HEK293 (cell line): ENCODE measurements around the gene EEF1AKMT2.

Source experiments
- CTCF ChIP-seq: fragments of 450-650 bp; formaldehyde crosslinking; IDR thresholded peaks from 2 replicates; pipeline ENCODE4 v1.5.1; 2016; ENCODE audit warnings: missing biosample characterization, missing genetic modification characterization
- GLI4 ChIP-seq: fragments of 450-650 bp; formaldehyde crosslinking; IDR thresholded peaks from 2 replicates; pipeline ENCODE4 v1.5.1; 2016; ENCODE audit warnings: missing biosample characterization, missing genetic modification characterization
- HOXD13 ChIP-seq: sonication (generic); formaldehyde crosslinking; IDR thresholded peaks from 2 replicates; pipeline ENCODE4 v1.8.0; 2022; ENCODE audit warnings: missing genetic modification reagents, borderline replicate concordance
- KLF1 ChIP-seq: fragments of 450-650 bp; formaldehyde crosslinking; IDR thresholded peaks from 2 replicates; pipeline ENCODE4 v1.5.1; 2016; ENCODE audit warnings: missing biosample characterization, missing genetic modification characterization
- KLF9 ChIP-seq: fragments of 450-650 bp; formaldehyde crosslinking; IDR thresholded peaks from 2 replicates; pipeline ENCODE4 v1.5.1; 2016; ENCODE audit warnings: missing biosample characterization, missing genetic modification characterization, low read depth
- MYNN ChIP-seq: fragments of 450-650 bp; formaldehyde crosslinking; IDR thresholded peaks from 2 replicates; pipeline ENCODE4 v1.5.1; 2016; ENCODE audit warnings: missing biosample characterization, missing genetic modification characterization, borderline replicate concordance
- ZBTB1 ChIP-seq: fragments of 450-650 bp; formaldehyde crosslinking; IDR thresholded peaks from 2 replicates; pipeline ENCODE4 v1.5.1; 2016; ENCODE audit warnings: missing biosample characterization, missing genetic modification characterization
- ZBTB8A ChIP-seq: fragments of 450-650 bp; formaldehyde crosslinking; IDR thresholded peaks from 2 replicates; pipeline ENCODE4 v1.5.1; 2016; ENCODE audit warnings: missing biosample characterization, missing genetic modification characterization
- ZFP37 ChIP-seq: fragments of 450-650 bp; formaldehyde crosslinking; IDR thresholded peaks from 2 replicates; pipeline ENCODE4 v1.5.1; 2016; ENCODE audit warnings: missing biosample characterization, missing genetic modification characterization
- ZNF24 ChIP-seq: fragments of 450-650 bp; formaldehyde crosslinking; IDR thresholded peaks from 2 replicates; pipeline ENCODE4 v1.5.1; 2016; ENCODE audit warnings: missing biosample characterization, missing genetic modification characterization
- ZNF341 ChIP-seq: fragments of 450-650 bp; formaldehyde crosslinking; IDR thresholded peaks from 2 replicates; pipeline ENCODE4; 2016; ENCODE audit warnings: low read depth, missing biosample characterization, missing genetic modification characterization
- ZNF704 ChIP-seq: fragments of 450-650 bp; formaldehyde crosslinking; IDR thresholded peaks from 2 replicates; pipeline ENCODE4 v1.5.1; 2016; ENCODE audit warnings: missing biosample characterization, missing genetic modification characterization
- ZSCAN23 ChIP-seq: fragments of 450-650 bp; formaldehyde crosslinking; IDR thresholded peaks from 2 replicates; pipeline ENCODE4 v1.5.1; 2016; ENCODE audit warnings: missing biosample characterization, missing genetic modification characterization

GRCh38 chr10:124715439-124715838, 76.2 kb downstream of the EEF1AKMT2 start:
- TF ChIP-seq ZNF704 = no peak
- TF ChIP-seq KLF9 (tag by site-specific recombination) = no peak
- no peak for TF ChIP-seq ZBTB8A (tag by site-specific recombination)
- TF ChIP-seq ZSCAN23 (tag by site-specific recombination) = no peak
- no peak for TF ChIP-seq ZFP37 (tag by site-specific recombination)
- no peak for TF ChIP-seq MYNN (tag by site-specific recombination)
- no peak for TF ChIP-seq KLF1 (tag by site-specific recombination)
- TF ChIP-seq ZBTB1 (tag by site-specific recombination) = no peak
- no peak for TF ChIP-seq HOXD13 (CRISPR knock-in tag)
- TF ChIP-seq CTCF = no peak
- TF ChIP-seq ZNF24 = no peak
- TF ChIP-seq GLI4 (tag by site-specific recombination) = no peak
- no peak for TF ChIP-seq ZNF341
